Calu3 (cell line): ENCODE data around the gene RCVRN. TPM values are rescaled to one million over a fixed set of nuclear protein-coding genes. Genes with fewer than 3 reads are reported as not detected.

ENCODE experiments used
- BruUV-seq: library from RNA; stranded (reverse); fragments of 400-500 nt; replicated peaks from 2 replicates; lab custom pipeline; 2021; lab: Mats Ljungman, UMichigan
- CTCF ChIA-PET: fragments of 300-600 bp; sonication (Branson Sonifier 250); formaldehyde crosslinking; loops from one replicate; lab custom pipeline; 2022; ENCODE audit warnings: antibody characterized with exemption; lab: Charles Lee
- DNase-seq: peaks from one replicate; pipeline ENCODE4 v3.0.0; 2022
- H3K27ac Mint-ChIP-seq: one replicate; pipeline ENCODE4 v1.8.0; 2022; ENCODE audit warnings: mixed read lengths; ENCODE audit not compliant: unreplicated experiment
- H3K27me3 Mint-ChIP-seq: one replicate; pipeline ENCODE4 v1.8.0; 2022; ENCODE audit warnings: mixed read lengths; ENCODE audit not compliant: unreplicated experiment
- H3K36me3 Mint-ChIP-seq: one replicate; pipeline ENCODE4 v1.8.0; 2022; ENCODE audit warnings: mild to moderate bottlenecking, moderate library complexity, mixed read lengths; ENCODE audit not compliant: insufficient read depth, unreplicated experiment
- H3K4me1 Mint-ChIP-seq: one replicate; pipeline ENCODE4 v1.8.0; 2022; ENCODE audit warnings: mild to moderate bottlenecking, low read depth, mixed read lengths; ENCODE audit not compliant: unreplicated experiment
- H3K4me3 Mint-ChIP-seq: one replicate; pipeline ENCODE4 v1.8.0; 2022; ENCODE audit warnings: mild to moderate bottlenecking, low read depth, moderate library complexity, mixed read lengths; ENCODE audit not compliant: unreplicated experiment
- H3K9me3 Mint-ChIP-seq: one replicate; pipeline ENCODE4 v1.8.0; 2022; ENCODE audit warnings: low read depth, mixed read lengths; ENCODE audit not compliant: unreplicated experiment
- intact Hi-C: fragments of 100-400 bp; cut with micrococcal nuclease; formaldehyde crosslinking; loops from one replicate; pipeline ENCODE4 v1.10.0; 2022; ENCODE audit not compliant: unreplicated experiment
- total RNA-seq: library from RNA; stranded (reverse); gene quantifications from 2 replicates; pipeline ENCODE4 v1.2.3, GENCODE V29; 2022
- TF ChIP-seq, protein P1 (sequence below): fragments of 200-600 bp; IDR thresholded peaks from one replicate; pipeline ENCODE4 v1.8.0; 2022; ENCODE audit warnings: antibody characterized with exemption; ENCODE audit not compliant: unreplicated experiment

Gene RCVRN
- total RNA-seq, 1 experiment from 2014 or later: not detected

DNA sequence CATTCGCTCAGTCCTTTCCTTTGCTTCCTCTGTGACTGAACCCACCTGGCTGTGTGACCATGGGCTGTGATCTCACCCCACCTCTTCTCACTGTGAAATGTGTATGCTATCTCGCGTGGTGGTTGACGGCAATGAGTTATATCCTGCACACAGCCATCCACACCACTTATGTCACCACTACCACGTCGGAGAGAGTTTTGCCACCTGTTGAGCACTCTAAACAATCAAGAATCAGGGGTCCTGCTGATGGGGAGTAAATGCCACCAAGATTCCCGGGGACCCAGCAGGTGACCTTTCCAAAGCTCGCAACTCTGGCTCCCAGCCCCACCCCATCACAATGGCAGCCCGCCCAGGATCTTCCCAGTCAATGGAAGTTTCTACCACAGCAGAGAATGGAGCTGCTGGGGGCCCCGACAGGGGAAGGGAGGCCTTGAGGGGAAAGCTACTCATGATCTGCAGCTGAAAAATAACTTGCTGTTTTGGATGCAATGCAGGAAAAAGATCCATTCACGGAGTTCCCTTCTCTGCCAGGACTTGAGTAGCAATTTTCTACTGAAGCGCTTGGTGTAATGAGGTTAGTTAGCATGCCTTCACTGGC, 26.2 kb upstream of the RCVRN start:
- CTCF ChIA-PET: no interaction called here
- BruUV-seq: no TSS peak
- H3K27ac Mint-ChIP-seq: no peak overlapping the region
- no peaks in the 10 kb centered on the region for H3K9me3 Mint-ChIP-seq
- H3K27me3 Mint-ChIP-seq: no peaks in the 10 kb centered on the region
- intact Hi-C loops: no loop called here
- no peaks in the 10 kb centered on the region for H3K4me1 Mint-ChIP-seq
- no peak overlapping the region for H3K4me3 Mint-ChIP-seq
- TF ChIP-seq, protein P1, sequence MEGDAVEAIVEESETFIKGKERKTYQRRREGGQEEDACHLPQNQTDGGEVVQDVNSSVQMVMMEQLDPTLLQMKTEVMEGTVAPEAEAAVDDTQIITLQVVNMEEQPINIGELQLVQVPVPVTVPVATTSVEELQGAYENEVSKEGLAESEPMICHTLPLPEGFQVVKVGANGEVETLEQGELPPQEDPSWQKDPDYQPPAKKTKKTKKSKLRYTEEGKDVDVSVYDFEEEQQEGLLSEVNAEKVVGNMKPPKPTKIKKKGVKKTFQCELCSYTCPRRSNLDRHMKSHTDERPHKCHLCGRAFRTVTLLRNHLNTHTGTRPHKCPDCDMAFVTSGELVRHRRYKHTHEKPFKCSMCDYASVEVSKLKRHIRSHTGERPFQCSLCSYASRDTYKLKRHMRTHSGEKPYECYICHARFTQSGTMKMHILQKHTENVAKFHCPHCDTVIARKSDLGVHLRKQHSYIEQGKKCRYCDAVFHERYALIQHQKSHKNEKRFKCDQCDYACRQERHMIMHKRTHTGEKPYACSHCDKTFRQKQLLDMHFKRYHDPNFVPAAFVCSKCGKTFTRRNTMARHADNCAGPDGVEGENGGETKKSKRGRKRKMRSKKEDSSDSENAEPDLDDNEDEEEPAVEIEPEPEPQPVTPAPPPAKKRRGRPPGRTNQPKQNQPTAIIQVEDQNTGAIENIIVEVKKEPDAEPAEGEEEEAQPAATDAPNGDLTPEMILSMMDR: no peak
- H3K36me3 Mint-ChIP-seq: no peaks in the 10 kb centered on the region
- no peak for DNase-seq

GRCh38 chr17:9929871-9930270, 24.8 kb upstream of the RCVRN start:
- TF ChIP-seq, protein P1: no peak
- no TSS peak for BruUV-seq
- Mint-ChIP-seq H3K36me3 (peaks cover 5% of the 10 kb centered on the region), H3K27ac (no peak overlapping the region), H3K4me3 (no peak overlapping the region), H3K9me3 (no peaks in the 10 kb centered on the region), H3K27me3 (no peaks in the 10 kb centered on the region), H3K4me1 (no peaks in the 10 kb centered on the region)
- CTCF ChIA-PET: no interaction called here
- intact Hi-C loops: loop anchor here (1.0 to 10.0 kb wide), 2 partner anchors 201 to 685 kb away; no protein-coding TSS in a partner anchor
- no peak for DNase-seq

DNA sequence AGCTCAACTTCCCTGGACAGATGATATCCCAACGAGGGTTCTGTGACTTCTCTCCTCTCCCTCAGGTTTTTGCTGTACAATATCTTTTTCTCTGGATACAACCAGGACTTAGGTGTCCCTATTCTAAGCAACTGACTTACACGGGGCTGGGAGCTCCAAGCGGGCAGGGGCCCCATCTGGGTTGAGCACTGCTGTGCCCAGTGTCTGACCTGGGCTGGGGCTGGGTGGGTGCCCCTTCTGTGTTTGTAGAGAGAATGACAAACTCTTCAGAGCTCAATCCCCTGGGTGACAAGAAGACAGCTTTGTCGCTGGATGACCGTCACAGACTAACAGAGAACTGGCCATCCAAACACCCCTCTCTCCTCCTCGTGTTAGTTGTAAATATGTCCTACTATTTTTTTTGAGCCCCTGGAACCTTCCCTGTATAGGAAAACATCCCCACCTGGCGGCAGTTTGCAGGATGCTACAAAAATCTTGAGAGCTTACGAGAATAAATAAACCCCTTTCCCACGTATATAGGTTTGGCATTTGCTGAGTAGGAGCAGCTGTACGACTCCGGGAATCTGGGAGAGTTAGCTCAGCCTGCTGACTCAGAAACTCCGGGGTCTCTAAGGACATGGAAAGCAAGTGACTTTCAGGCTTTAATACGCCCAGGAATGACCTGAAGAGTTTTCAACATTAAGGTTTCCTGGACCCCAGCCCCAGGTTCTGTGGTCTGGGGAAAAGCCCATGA, 23.7 kb upstream of the RCVRN start:
- H3K4me1 Mint-ChIP-seq: no peaks in the 10 kb centered on the region
- intact Hi-C loops: loop anchor here (1.0 to 10.0 kb wide), 2 partner anchors 199 to 686 kb away; no protein-coding TSS in a partner anchor
- TF ChIP-seq, protein P1: no peak
- H3K27me3 Mint-ChIP-seq: no peaks in the 10 kb centered on the region
- H3K9me3 Mint-ChIP-seq: no peaks in the 10 kb centered on the region
- no peak overlapping the region for H3K27ac Mint-ChIP-seq
- DNase-seq: peak; percentile 47
- H3K36me3 Mint-ChIP-seq: peaks cover 5% of the 10 kb centered on the region
- H3K4me3 Mint-ChIP-seq: no peak overlapping the region
- BruUV-seq: no TSS peak
- CTCF ChIA-PET: interaction anchor here (1.1 to 1.3 kb wide), 5 partner anchors 53 to 686 kb away, joined by 3 to 4 read pairs (median 4); no protein-coding TSS in a partner anchor

GRCh38 chr17:9926150-9926804, 21.2 kb upstream of the RCVRN start:
- no TSS peak for BruUV-seq
- DNase-seq: no peak
- CTCF ChIA-PET: interaction anchor here (0.7 kb wide), 1 partner anchor 98 kb away, joined by 3 read pairs; no protein-coding TSS in a partner anchor
- H3K27me3 Mint-ChIP-seq: no peaks in the 10 kb centered on the region
- TF ChIP-seq, protein P1: no peak
- H3K36me3 Mint-ChIP-seq: peaks cover 5% of the 10 kb centered on the region
- intact Hi-C loops: loop anchor here (10.0 kb wide), 1 partner anchor 689 kb away; no protein-coding TSS in a partner anchor
- no peak overlapping the region for H3K4me3 Mint-ChIP-seq
- no peaks in the 10 kb centered on the region for H3K9me3 Mint-ChIP-seq
- no peak overlapping the region for H3K27ac Mint-ChIP-seq
- no peaks in the 10 kb centered on the region for H3K4me1 Mint-ChIP-seq
